PFSK-1 (cell line): Measurements from ENCODE around the gene USP31.

Experiments
- FOXP2 ChIP-seq: optimal IDR thresholded peaks from 2 replicates; pipeline ENCODE3; 2011; ENCODE audit warnings: borderline replicate concordance, control low read depth, inconsistent platforms; ENCODE audit not compliant: insufficient read depth; ENCODE audit errors: extremely low read length, extremely low read depth
- POLR2AphosphoS5 ChIP-seq: IDR thresholded peaks from 2 replicates; pipeline ENCODE4 v1.6.1; 2012; ENCODE audit warnings: low read depth, mild to moderate bottlenecking, control low read depth, low read length, moderate library complexity
- SIN3A ChIP-seq: IDR thresholded peaks from 2 replicates; pipeline ENCODE4 v1.6.1; 2012; ENCODE audit warnings: mild to moderate bottlenecking, low read length, moderate library complexity, borderline replicate concordance; ENCODE audit not compliant: insufficient read depth
- TAF1 ChIP-seq: IDR thresholded peaks from 2 replicates; pipeline ENCODE4 v1.6.1; 2012; ENCODE audit warnings: low read length, control low read depth, borderline replicate concordance; ENCODE audit not compliant: insufficient read depth
- TF ChIP-seq, protein P1 (sequence below), 2 experiments: IDR thresholded peaks; 2 replicates each; pipeline versions ENCODE4 v1.6.1 to v1.8.0; 2011 to 2012; ENCODE audit warnings: low read depth in 2 of 2, low read length in 2 of 2, control low read depth in 1 of 2, inconsistent platforms in 1 of 2, mild to moderate bottlenecking in 1 of 2, moderate library complexity in 1 of 2; ENCODE audit not compliant: insufficient read depth in 1 of 2

DNA sequence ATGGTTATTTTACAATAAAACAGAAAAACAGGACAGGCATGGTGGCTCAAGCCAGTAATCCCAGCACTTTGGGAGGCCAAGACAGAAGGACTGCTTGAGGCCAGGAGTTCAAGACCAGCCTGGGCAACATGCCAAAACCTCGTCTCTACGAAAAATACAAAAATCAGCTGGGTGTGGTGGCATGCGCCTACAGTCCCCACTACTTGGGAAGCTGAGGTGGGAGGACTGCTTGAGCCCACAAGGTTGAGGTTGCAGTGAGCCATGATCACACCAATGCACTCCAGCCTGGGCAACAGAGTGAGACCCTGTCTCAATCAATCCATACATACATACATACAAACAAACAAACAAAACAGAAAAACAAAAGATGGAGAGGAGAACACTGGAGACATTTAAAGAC is 45.6 kb downstream of the USP31 start:
- TF ChIP-seq POLR2AphosphoS5 (no peak), SIN3A (no peak), TAF1 (no peak), FOXP2 (no peak)
- TF ChIP-seq, protein P1, sequence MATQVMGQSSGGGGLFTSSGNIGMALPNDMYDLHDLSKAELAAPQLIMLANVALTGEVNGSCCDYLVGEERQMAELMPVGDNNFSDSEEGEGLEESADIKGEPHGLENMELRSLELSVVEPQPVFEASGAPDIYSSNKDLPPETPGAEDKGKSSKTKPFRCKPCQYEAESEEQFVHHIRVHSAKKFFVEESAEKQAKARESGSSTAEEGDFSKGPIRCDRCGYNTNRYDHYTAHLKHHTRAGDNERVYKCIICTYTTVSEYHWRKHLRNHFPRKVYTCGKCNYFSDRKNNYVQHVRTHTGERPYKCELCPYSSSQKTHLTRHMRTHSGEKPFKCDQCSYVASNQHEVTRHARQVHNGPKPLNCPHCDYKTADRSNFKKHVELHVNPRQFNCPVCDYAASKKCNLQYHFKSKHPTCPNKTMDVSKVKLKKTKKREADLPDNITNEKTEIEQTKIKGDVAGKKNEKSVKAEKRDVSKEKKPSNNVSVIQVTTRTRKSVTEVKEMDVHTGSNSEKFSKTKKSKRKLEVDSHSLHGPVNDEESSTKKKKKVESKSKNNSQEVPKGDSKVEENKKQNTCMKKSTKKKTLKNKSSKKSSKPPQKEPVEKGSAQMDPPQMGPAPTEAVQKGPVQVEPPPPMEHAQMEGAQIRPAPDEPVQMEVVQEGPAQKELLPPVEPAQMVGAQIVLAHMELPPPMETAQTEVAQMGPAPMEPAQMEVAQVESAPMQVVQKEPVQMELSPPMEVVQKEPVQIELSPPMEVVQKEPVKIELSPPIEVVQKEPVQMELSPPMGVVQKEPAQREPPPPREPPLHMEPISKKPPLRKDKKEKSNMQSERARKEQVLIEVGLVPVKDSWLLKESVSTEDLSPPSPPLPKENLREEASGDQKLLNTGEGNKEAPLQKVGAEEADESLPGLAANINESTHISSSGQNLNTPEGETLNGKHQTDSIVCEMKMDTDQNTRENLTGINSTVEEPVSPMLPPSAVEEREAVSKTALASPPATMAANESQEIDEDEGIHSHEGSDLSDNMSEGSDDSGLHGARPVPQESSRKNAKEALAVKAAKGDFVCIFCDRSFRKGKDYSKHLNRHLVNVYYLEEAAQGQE (IDR thresholded peaks at IDR 0.05; ENCODE audit: insufficient read depth in 1 of 2, low read depth in 2 of 2, low read length in 2 of 2), result no peak
